RWPE1 (cell line): ENCODE results near the gene KIAA1614.

Source experiments
- CTCF ChIA-PET: fragments of 350-600 bp; sonication (Branson Sonifier 250); formaldehyde crosslinking; extraction: SDS; loops from one replicate; lab custom pipeline; 2021; lab: Yijun Ruan, JAX
- POLR2A ChIA-PET: fragments of 400-600 bp; formaldehyde crosslinking; extraction: SDS; loops from one replicate; lab custom pipeline; 2020; ENCODE audit warnings: antibody characterized with exemption; ENCODE audit not compliant: low non-redundant PET; lab: Yijun Ruan, JAX
- DNase-seq: peaks from one replicate; pipeline ENCODE4 v3.0.0; 2012; ENCODE audit warnings: low spot score
- H3K27ac ChIP-seq: fragments of 450-650 bp; 2 replicates; pipeline ENCODE4 v1.5.1; 2017
- CTCF ChIP-seq: fragments of 450-650 bp; conservative IDR thresholded peaks from 2 replicates; pipeline ENCODE4 v1.5.1; 2017; ENCODE audit warnings: low read depth, mild to moderate bottlenecking

The KIAA1614 gene

GRCh38 chr1:180969434-180969833 lies 56.7 kb downstream of the KIAA1614 start:
- CTCF ChIA-PET, result no interaction called here
- no peak for TF ChIP-seq CTCF
- DNase-seq, result no peak
- no peak overlapping the region for H3K27ac ChIP-seq
- POLR2A ChIA-PET, result no interaction called here

- no peak for DNase-seq
- CTCF ChIA-PET, result interaction anchor here (0.6 kb wide), 1 partner anchor 197 kb away, joined by 3 read pairs; no protein-coding TSS in a partner anchor
- TF ChIP-seq CTCF, result no peak
- H3K27ac ChIP-seq, result no peak overlapping the region
- POLR2A ChIA-PET, result no interaction called here
Measured at GRCh38 chr1:180970333-180971079, 57.8 kb downstream of the KIAA1614 start.

- no peak overlapping the region for H3K27ac ChIP-seq
- CTCF ChIA-PET, result interaction anchor here (0.6 kb wide), 1 partner anchor 196 kb away, joined by 3 read pairs; no protein-coding TSS in a partner anchor
- POLR2A ChIA-PET, result no interaction called here
- no peak for TF ChIP-seq CTCF
- no peak for DNase-seq
Measured at GRCh38 chr1:180971273-180971997, 58.7 kb downstream of the KIAA1614 start.

- H3K27ac ChIP-seq, result no peak overlapping the region
- ChIA-PET POLR2A (no interaction called here), CTCF (no interaction called here)
- no peak for DNase-seq
- TF ChIP-seq CTCF, result no peak
Measured at GRCh38 chr1:180973369-180973768, 60.7 kb downstream of the KIAA1614 start.

GRCh38 chr1:180974236-180974635 lies 61.5 kb downstream of the KIAA1614 start:
- no peak overlapping the region for H3K27ac ChIP-seq
- TF ChIP-seq CTCF, result no peak
- DNase-seq, result no peak
- POLR2A ChIA-PET, result no interaction called here
- CTCF ChIA-PET, result no interaction called here

GRCh38 chr1:180975551-180975950 lies 62.9 kb downstream of the KIAA1614 start:
- POLR2A ChIA-PET, result no interaction called here
- CTCF ChIA-PET, result interaction anchor here (0.7 kb wide), 1 partner anchor 40 kb away, joined by 3 read pairs; no protein-coding TSS in a partner anchor
- no peak for TF ChIP-seq CTCF
- H3K27ac ChIP-seq, result no peak overlapping the region
- no peak for DNase-seq
